ENCODE data around the gene MGAT4C.

The MGAT4C gene

DNA sequence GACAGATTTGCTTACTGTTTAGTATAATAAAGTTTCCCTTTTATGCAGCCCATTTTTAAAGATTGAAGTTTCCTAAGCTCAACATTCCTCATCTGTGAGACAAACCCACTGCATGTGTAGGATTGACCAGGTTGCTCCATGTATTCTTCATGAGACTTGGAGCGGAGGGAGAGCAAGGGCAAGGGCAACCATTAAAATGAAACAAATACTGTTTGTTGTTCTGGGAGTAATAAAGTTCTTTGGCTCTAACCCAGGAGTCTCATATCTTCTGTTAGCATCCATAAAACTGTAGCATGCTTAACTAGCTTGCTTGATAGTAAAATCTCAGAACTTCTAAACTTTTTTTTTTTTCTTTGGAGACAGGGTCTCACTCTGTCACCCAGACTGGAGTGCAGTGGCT, 307.9 kb downstream of the MGAT4C start:
- peak overlapping the region; percentile 59; the same call in 1 of the 2 replicates for H3K9ac ChIP-seq (ENCODE audit: low read depth, low read length)
- H3K36me3 ChIP-seq (ENCODE audit: control insufficient read depth, insufficient read depth, low read length): peaks cover 4% of the 10 kb centered on the region; the same call in 1 of the 2 replicates
- peak overlapping the region; percentile 98 for H3K27ac ChIP-seq (ENCODE audit: low read depth, low read length)
- H3K27me3 ChIP-seq (ENCODE audit: control insufficient read depth, insufficient read depth, low read length): no peaks in the 10 kb centered on the region
- H3K4me3 ChIP-seq (ENCODE audit: low read depth, low read length): no peak overlapping the region
- peaks cover 16% of the 10 kb centered on the region for H3K9me3 ChIP-seq (ENCODE audit: control insufficient read depth, insufficient read depth, low read length)
- peaks cover 60% of the 10 kb centered on the region for H3K4me1 ChIP-seq (ENCODE audit: control insufficient read depth, insufficient read depth, low read length)

DNA sequence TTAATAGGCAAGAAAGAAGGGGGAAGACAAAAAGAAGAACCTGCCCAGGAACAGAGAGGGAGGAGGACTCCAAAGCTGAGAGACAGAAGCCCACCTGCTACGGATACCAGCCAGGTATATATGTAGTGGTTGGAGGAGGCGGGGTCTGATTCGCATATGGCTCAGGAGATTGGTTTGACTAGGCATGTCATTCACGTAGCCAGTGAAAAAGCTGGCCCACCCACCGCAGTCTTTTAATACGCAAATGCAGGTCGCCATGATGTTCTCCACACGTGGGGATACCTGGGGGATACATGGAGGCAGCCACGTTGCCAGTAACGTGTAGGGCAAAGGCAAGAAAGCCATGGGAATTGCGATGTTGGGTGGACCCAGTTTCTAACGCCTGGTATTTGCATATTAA, 308.9 kb downstream of the MGAT4C start:
- H3K36me3 ChIP-seq (ENCODE audit: control insufficient read depth, insufficient read depth, low read length): peaks cover 4% of the 10 kb centered on the region; the same call in 1 of the 2 replicates
- peaks cover 16% of the 10 kb centered on the region for H3K9me3 ChIP-seq (ENCODE audit: control insufficient read depth, insufficient read depth, low read length)
- H3K4me3 ChIP-seq (ENCODE audit: low read depth, low read length): no peak overlapping the region
- peak overlapping the region; percentile 11 for H3K27ac ChIP-seq (ENCODE audit: low read depth, low read length)
- peaks cover 54% of the 10 kb centered on the region for H3K4me1 ChIP-seq (ENCODE audit: control insufficient read depth, insufficient read depth, low read length)
- H3K9ac ChIP-seq (ENCODE audit: low read depth, low read length): no peak overlapping the region
- H3K27me3 ChIP-seq (ENCODE audit: control insufficient read depth, insufficient read depth, low read length): no peaks in the 10 kb centered on the region

GRCh38 chr12:85946375-85946774, 309.8 kb downstream of the MGAT4C start:
- Histone ChIP-seq H3K36me3 (ENCODE audit: control insufficient read depth, insufficient read depth, low read length) (peaks cover 4% of the 10 kb centered on the region; the same call in 1 of the 2 replicates), H3K9ac (ENCODE audit: low read depth, low read length) (no peak overlapping the region), H3K4me1 (ENCODE audit: control insufficient read depth, insufficient read depth, low read length) (peaks cover 45% of the 10 kb centered on the region), H3K27me3 (ENCODE audit: control insufficient read depth, insufficient read depth, low read length) (no peaks in the 10 kb centered on the region), H3K27ac (ENCODE audit: low read depth, low read length) (no peak overlapping the region), H3K4me3 (ENCODE audit: low read depth, low read length) (no peak overlapping the region), H3K9me3 (ENCODE audit: control insufficient read depth, insufficient read depth, low read length) (peaks cover 16% of the 10 kb centered on the region)

GRCh38 chr12:85927166-85927565, 329.0 kb downstream of the MGAT4C start:
- H3K27me3 ChIP-seq (ENCODE audit: control insufficient read depth, insufficient read depth, low read length): no peaks in the 10 kb centered on the region

DNA sequence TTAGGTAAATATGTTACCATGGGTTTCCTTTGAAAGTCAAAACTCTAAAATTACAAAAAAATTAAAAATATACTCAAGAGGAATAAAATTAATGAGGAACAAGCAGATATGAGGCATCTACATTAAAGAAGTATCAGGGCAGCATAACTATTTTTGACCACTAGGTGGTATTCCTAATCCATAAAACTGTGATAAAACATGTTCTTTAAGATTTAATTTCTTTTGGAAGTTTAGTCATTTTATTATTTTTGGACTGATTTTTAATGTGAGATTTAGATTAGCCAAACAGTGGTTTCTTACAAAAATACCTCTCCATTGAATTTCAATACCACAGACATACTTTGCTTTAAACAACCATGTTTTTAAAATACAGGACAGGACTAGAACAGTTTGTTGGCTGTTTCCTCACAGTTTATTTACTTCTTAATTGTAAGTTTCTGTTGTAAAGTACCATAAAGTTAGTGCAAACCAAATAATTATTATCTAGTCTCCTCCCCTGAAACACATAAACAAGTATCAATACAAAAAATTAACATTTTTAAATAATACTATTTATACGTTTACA, 332.3 kb downstream of the MGAT4C start:
- Histone ChIP-seq H3K27ac (ENCODE audit: low read depth, low read length) (no peak overlapping the region), H3K4me1 (ENCODE audit: control insufficient read depth, insufficient read depth, low read length) (peaks cover 11% of the 10 kb centered on the region), H3K36me3 (ENCODE audit: control insufficient read depth, insufficient read depth, low read length) (no peaks in the 10 kb centered on the region), H3K4me3 (ENCODE audit: low read depth, low read length) (no peak overlapping the region), H3K9ac (ENCODE audit: low read depth, low read length) (no peak overlapping the region), H3K27me3 (ENCODE audit: control insufficient read depth, insufficient read depth, low read length) (no peaks in the 10 kb centered on the region), H3K9me3 (ENCODE audit: control insufficient read depth, insufficient read depth, low read length) (no peaks in the 10 kb centered on the region)

More at GRCh38 chr12:85927166-85927565, 329.0 kb downstream of the MGAT4C start:
- Histone ChIP-seq H3K36me3 (ENCODE audit: control insufficient read depth, insufficient read depth, low read length) (no peaks in the 10 kb centered on the region), H3K4me1 (ENCODE audit: control insufficient read depth, insufficient read depth, low read length) (peaks cover 11% of the 10 kb centered on the region), H3K4me3 (ENCODE audit: low read depth, low read length) (no peak overlapping the region), H3K9me3 (ENCODE audit: control insufficient read depth, insufficient read depth, low read length) (no peaks in the 10 kb centered on the region; the same call in 1 of the 2 replicates), H3K27ac (ENCODE audit: low read depth, low read length) (no peak overlapping the region), H3K9ac (ENCODE audit: low read depth, low read length) (no peak overlapping the region)

DNA sequence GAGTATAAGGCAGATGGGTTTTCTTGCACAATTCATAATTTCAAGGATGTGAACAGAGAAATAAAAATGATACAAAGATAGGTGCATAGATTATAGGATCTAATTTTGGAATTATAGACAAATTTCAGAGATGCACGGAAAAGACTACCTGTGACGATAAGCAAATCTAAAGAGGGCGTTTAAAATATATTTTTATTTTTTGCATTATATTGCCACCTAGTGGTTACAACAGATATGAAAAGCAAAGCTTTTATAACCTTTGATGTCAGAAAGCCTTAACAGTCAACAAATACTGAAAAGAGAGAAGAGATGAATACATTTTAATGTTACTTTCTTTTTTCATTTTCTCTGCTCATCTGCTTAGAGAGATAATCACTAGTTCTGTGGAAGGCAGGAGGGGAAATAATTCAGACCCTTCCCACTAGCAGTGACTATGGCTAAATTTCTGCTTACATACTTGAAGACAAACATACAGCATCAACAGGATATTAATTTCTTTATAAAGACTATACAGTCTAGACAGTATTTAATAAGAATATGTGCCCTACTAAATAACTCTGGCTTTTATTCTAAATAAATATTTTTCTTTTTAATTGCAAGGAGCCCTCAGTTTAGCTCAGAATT, 335.8 kb downstream of the MGAT4C start:
- H3K4me1 ChIP-seq (ENCODE audit: control insufficient read depth, insufficient read depth, low read length): peaks cover 11% of the 10 kb centered on the region
- no peak overlapping the region for H3K9ac ChIP-seq (ENCODE audit: low read depth, low read length)
- H3K27me3 ChIP-seq (ENCODE audit: control insufficient read depth, insufficient read depth, low read length): no peaks in the 10 kb centered on the region
- no peaks in the 10 kb centered on the region for H3K36me3 ChIP-seq (ENCODE audit: control insufficient read depth, insufficient read depth, low read length)
- H3K27ac ChIP-seq (ENCODE audit: low read depth, low read length): no peak overlapping the region
- H3K9me3 ChIP-seq (ENCODE audit: control insufficient read depth, insufficient read depth, low read length): no peaks in the 10 kb centered on the region
- no peak overlapping the region for H3K4me3 ChIP-seq (ENCODE audit: low read depth, low read length)
